ENCODE measurements around the gene WWP2.
"Not testable (repeated sequence)": the region's sequence is repeated elsewhere in the genome, so short reads cannot be mapped to it uniquely, and the experiment has no call there.

The WWP2 gene

GRCh38 chr16:69784586-69784985 lies 22.5 kb downstream of the WWP2 start:
- no peak for DNase-seq (ENCODE audit: low read depth)
- no peak overlapping the region for H3K4me3 ChIP-seq (ENCODE audit: low read depth, low read length)

DNA sequence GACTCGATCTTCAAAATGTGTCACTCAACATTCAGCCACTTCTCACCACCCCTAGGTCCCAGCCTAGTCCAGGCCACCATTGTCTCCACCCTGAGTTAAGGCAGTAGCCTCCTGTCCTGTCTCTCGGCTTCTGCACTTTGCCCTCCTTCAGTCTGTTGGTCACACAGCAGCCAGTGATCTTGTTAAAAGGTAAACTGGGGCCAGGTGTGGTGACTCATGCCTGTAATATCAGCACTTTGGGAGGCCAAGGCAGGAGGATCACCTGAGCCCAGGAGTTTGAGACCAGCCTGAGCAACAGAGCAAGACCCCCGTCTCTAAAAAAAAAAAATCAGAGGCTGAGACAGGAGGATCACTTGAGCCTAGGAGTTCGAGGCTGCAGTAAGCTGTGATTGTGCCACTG lies 25.8 kb downstream of the WWP2 start:
- no peak for DNase-seq (ENCODE audit: low read depth)

GRCh38 chr16:69791391-69791847 lies 29.3 kb downstream of the WWP2 start:
- H3K4me3 ChIP-seq (ENCODE audit: low read depth, low read length); DNase-seq (ENCODE audit: low read depth): not testable (repeated sequence)

More for the DNA sequence above, 25.8 kb downstream of the WWP2 start:
- H3K4me3 ChIP-seq (ENCODE audit: low read depth, low read length) = no peak overlapping the region

GRCh38 chr16:69793526-69793925 lies 31.4 kb downstream of the WWP2 start:
- H3K4me3 ChIP-seq (ENCODE audit: low read depth, low read length) = no peak overlapping the region
- DNase-seq (ENCODE audit: low read depth) = no peak

- no peak overlapping the region for H3K4me3 ChIP-seq (ENCODE audit: low read depth, low read length)
- no peak for DNase-seq (ENCODE audit: low read depth)
Observed at GRCh38 chr16:69794486-69794885, 32.4 kb downstream of the WWP2 start.

- H3K4me3 ChIP-seq (ENCODE audit: low read depth, low read length) = no peak overlapping the region
- peak; percentile 32 for DNase-seq (ENCODE audit: low read depth)
Observed at GRCh38 chr16:69796285-69797118, 34.4 kb downstream of the WWP2 start.

DNA sequence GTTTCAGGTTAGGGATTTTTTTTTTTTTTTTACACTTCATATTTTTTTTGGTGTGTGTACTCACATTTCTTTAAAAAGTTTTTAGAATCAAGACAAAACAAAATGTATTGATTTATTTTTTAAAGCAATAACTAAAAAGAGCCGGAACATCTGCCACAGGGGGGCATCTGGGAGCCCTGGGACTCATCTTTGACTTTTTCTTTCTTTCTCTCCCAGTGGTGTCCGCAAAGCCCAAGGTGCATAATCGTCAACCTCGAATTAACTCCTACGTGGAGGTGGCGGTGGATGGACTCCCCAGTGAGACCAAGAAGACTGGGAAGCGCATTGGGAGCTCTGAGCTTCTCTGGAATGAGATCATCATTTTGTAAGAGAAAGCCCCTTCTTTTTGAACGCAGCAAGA lies 36.3 kb downstream of the WWP2 start:
- no peak for DNase-seq (ENCODE audit: low read depth)

GRCh38 chr16:69799611-69800031 lies 37.5 kb downstream of the WWP2 start:
- peak; percentile 25 for DNase-seq (ENCODE audit: low read depth)
- no peak overlapping the region for H3K4me3 ChIP-seq (ENCODE audit: low read depth, low read length)

More for the DNA sequence above, 36.3 kb downstream of the WWP2 start:
- H3K4me3 ChIP-seq (ENCODE audit: low read depth, low read length) = no peak overlapping the region

DNA sequence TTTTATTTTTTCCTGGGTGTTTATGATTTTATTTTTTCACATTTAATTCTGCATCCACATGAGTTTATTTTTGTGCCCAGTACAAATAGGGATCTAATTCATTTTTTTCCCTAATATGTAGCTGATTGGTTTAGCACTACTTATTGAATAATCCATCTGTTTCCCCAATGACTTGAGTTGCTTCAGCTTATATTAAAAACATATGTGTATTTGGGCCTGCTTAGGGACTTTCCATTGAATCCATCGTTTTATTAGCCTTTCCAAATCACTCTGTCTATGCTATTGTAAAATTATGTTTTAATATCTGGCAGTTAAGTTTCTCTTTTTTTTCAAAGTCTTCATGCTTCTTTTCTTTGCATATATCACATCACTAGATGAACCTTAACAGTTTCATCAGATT lies 42.2 kb downstream of the WWP2 start:
- H3K4me3 ChIP-seq (ENCODE audit: low read depth, low read length) = no peak overlapping the region
- DNase-seq (ENCODE audit: low read depth) = no peak

GRCh38 chr16:69806776-69807175 lies 44.6 kb downstream of the WWP2 start:
- DNase-seq (ENCODE audit: low read depth); H3K4me3 ChIP-seq (ENCODE audit: low read depth, low read length): not testable (repeated sequence)

- DNase-seq (ENCODE audit: low read depth) = no peak
- H3K4me3 ChIP-seq (ENCODE audit: low read depth, low read length) = no peak overlapping the region
Observed at GRCh38 chr16:69812688-69813014, 50.5 kb downstream of the WWP2 start.

GRCh38 chr16:69814078-69814477 lies 51.9 kb downstream of the WWP2 start:
- DNase-seq (ENCODE audit: low read depth) = no peak
- H3K4me3 ChIP-seq (ENCODE audit: low read depth, low read length) = no peak overlapping the region

GRCh38 chr16:69814561-69814960 lies 52.4 kb downstream of the WWP2 start:
- DNase-seq (ENCODE audit: low read depth) = no peak
- H3K4me3 ChIP-seq (ENCODE audit: low read depth, low read length) = no peak overlapping the region

- not testable (repeated sequence) for DNase-seq (ENCODE audit: low read depth); H3K4me3 ChIP-seq (ENCODE audit: low read depth, low read length)
Observed at GRCh38 chr16:69815216-69815883, 53.2 kb downstream of the WWP2 start.

GRCh38 chr16:69816996-69817395 lies 54.9 kb downstream of the WWP2 start:
- no peak for DNase-seq (ENCODE audit: low read depth)
- H3K4me3 ChIP-seq (ENCODE audit: low read depth, low read length) = no peak overlapping the region

GRCh38 chr16:69818891-69819545 lies 56.9 kb downstream of the WWP2 start:
- no peak for DNase-seq (ENCODE audit: low read depth)
- H3K4me3 ChIP-seq (ENCODE audit: low read depth, low read length) = no peak overlapping the region

DNA sequence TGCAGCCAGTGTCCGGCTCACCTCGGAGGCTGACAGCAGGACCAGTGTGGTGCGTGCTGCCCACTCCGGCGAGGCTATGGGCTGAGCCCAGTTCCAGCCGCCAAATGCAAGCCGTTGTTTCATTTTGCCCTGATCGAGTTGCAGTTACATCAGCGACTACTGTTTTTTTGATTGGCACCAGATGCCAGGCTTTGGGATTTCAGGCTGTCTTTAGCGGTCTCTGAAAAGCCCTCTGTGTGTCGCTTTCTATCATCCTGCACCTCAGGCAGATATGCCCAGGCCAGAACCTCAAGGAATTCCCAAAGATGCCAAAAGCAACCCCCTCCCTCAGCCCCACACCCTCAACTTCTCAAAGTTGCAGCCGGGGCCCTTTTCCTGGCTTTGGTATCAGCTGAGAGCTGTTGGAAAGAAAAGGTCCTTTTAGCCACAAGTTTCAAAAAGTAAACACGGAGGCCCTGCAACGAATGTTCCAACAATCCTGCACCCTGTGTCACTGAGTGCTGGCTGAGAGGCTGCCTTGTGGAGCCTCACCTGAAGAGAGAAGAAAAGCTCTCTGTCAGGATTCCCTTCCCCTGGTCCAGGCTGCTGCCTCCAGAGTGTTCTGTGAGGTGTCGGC lies 58.9 kb downstream of the WWP2 start:
- DNase-seq (ENCODE audit: low read depth) = no peak
- H3K4me3 ChIP-seq (ENCODE audit: low read depth, low read length) = no peak overlapping the region

GRCh38 chr16:69821844-69822173 lies 59.7 kb downstream of the WWP2 start:
- DNase-seq (ENCODE audit: low read depth) = no peak
- H3K4me3 ChIP-seq (ENCODE audit: low read depth, low read length) = no peak overlapping the region

DNA sequence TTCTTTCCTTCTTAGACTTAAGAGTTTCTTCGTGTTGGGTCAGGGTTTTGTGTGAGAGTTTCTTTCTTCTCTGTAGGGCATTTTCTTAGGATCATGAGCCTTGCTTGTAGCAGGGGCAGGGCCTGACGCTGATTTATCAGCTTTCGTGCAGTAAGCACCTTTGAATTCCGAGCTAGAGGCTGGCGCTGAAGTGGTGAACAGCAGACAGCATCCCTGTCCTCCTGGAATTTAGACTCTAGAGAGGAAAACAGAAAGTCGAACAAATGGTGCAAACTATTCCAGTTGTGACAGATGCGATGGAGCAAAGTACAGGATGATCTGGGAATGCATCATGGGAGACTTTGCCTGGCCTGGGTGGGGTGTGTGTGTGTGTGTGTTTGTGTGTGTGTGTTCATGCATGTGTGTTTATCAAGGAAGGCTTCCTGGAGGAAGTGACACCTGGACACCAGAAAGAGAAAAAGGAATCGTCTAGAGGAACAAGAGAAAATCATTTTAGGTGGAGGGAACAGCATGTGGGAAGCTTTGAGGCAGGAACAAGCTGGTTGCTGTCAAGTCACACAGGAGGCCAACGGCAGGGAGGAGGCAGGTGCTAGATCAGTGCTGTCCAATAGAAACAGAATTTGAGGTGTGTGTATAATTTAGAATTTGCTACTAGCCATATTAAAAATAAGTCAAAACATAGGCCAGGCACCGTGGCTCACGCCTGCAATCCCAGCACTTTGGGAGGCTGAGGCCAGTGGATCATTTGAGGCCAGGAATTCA lies 60.2 kb downstream of the WWP2 start:
- H3K4me3 ChIP-seq (ENCODE audit: low read depth, low read length) = no peak overlapping the region
- DNase-seq (ENCODE audit: low read depth) = no peak
